Measurements from ENCODE around the gene TRMO.
"Not testable (repeated sequence)": the region's sequence is repeated elsewhere in the genome, so short reads cannot be mapped to it uniquely, and the experiment has no call there.

The TRMO gene

GRCh38 chr9:97921959-97922724 is at the start of gene TRMO:
TRMO (minus strand) TSS chr9:97922500; CDS start chr9:97922493, 7 bp downstream.
- DNase-seq, result peak; percentile 99

- DNase-seq, result no peak
These were observed 47.9 kb upstream of the TRMO start for GRCh38 chr9:97970165-97970564.

GRCh38 chr9:97969014-97969413 is 46.7 kb upstream of the TRMO start:
- DNase-seq, result no peak

GRCh38 chr9:97966493-97966892 is 44.2 kb upstream of the TRMO start:
- DNase-seq, result no peak

GRCh38 chr9:97964901-97965300 is 42.6 kb upstream of the TRMO start:
- DNase-seq, result no peak

- no peak for DNase-seq
These were observed 40.9 kb upstream of the TRMO start for GRCh38 chr9:97963232-97963631.

GRCh38 chr9:97962575-97962974 is 40.3 kb upstream of the TRMO start:
- DNase-seq, result no peak

GRCh38 chr9:97962136-97962535 is 39.8 kb upstream of the TRMO start:
- no peak for DNase-seq

- DNase-seq, result peak; percentile 74
These were observed 39.1 kb upstream of the TRMO start for GRCh38 chr9:97961361-97961760.

- DNase-seq, result peak; percentile 94
These were observed 38.5 kb upstream of the TRMO start for GRCh38 chr9:97960678-97961328.

- DNase-seq, result no peak
These were observed 37.3 kb upstream of the TRMO start for GRCh38 chr9:97959585-97959984.

GRCh38 chr9:97958812-97959511 is 36.7 kb upstream of the TRMO start:
- no peak for DNase-seq

- DNase-seq, result no peak
These were observed 34.0 kb upstream of the TRMO start for GRCh38 chr9:97956331-97956730.

- DNase-seq, result peak; percentile 93
These were observed 32.3 kb upstream of the TRMO start for GRCh38 chr9:97954550-97954989.

- DNase-seq, result not testable (repeated sequence)
These were observed 28.6 kb upstream of the TRMO start for GRCh38 chr9:97950873-97951272.

GRCh38 chr9:97947094-97947493 is 24.8 kb upstream of the TRMO start:
- DNase-seq, result not testable (repeated sequence)

GRCh38 chr9:97945470-97945869 is 23.2 kb upstream of the TRMO start:
- not testable (repeated sequence) for DNase-seq

- DNase-seq, result no peak
These were observed 22.3 kb upstream of the TRMO start for GRCh38 chr9:97944612-97945011.

- DNase-seq, result peak; percentile 94
These were observed 21.1 kb upstream of the TRMO start for GRCh38 chr9:97943308-97943855.

GRCh38 chr9:97941323-97941722 is 19.0 kb upstream of the TRMO start:
- DNase-seq, result no peak

- peak; percentile 70 for DNase-seq
These were observed 18.4 kb upstream of the TRMO start for GRCh38 chr9:97940741-97941140.

- DNase-seq, result peak; percentile 86
These were observed 17.9 kb upstream of the TRMO start for GRCh38 chr9:97940233-97940632.

GRCh38 chr9:97938081-97938644 is 15.9 kb upstream of the TRMO start, which contains the start of gene HEMGN:
HEMGN (minus strand) TSS chr9:97938172; CDS start chr9:97938136, 36 bp downstream.
- DNase-seq, result peak; percentile 98
